Stimulated activated CD8-positive, alpha-beta memory T cell treated with anti-CD3 and anti-CD28 coated beads, Interleukin-4, amount 100 ng/mL, for 1 hour (primary cell): ENCODE results near the gene ATP1B2.
"Not testable (repeated sequence)": the region's sequence is repeated elsewhere in the genome, so short reads cannot be mapped to it uniquely, and the experiment has no call there.

ENCODE experiments used
- DNase-seq, 2 donors: peaks; one replicate each; pipeline ENCODE4 v3.0.0-alpha.2; 2020; ENCODE audit warnings: low read depth in 2 of 2, low spot score in 1 of 2

The ATP1B2 gene

GRCh38 chr17:7634384-7634783 lies 16.3 kb upstream of the ATP1B2 start:
- DNase-seq = no peak

GRCh38 chr17:7636163-7636562 lies 14.6 kb upstream of the ATP1B2 start:
- DNase-seq = no peak

- no peak for DNase-seq
Observed at GRCh38 chr17:7640783-7641182, 9.9 kb upstream of the ATP1B2 start.

GRCh38 chr17:7641635-7642034 lies 9.1 kb upstream of the ATP1B2 start:
- not testable (repeated sequence) for DNase-seq

- no peak for DNase-seq
Observed at GRCh38 chr17:7644775-7645174, 6.0 kb upstream of the ATP1B2 start.

- no peak for DNase-seq
Observed at GRCh38 chr17:7646457-7646856, 4.3 kb upstream of the ATP1B2 start.

- no peak for DNase-seq
Observed at GRCh38 chr17:7647018-7647417, 3.7 kb upstream of the ATP1B2 start.

GRCh38 chr17:7651097-7651664 lies 455 bp downstream of the ATP1B2 start:
- DNase-seq = no peak

- no peak for DNase-seq
Observed at GRCh38 chr17:7651665-7652387, 1.1 kb downstream of the ATP1B2 start.

- no peak for DNase-seq
Observed at GRCh38 chr17:7652388-7653356, 1.9 kb downstream of the ATP1B2 start.

GRCh38 chr17:7654832-7655540 lies 4.3 kb downstream of the ATP1B2 start:
- no peak for DNase-seq

- DNase-seq = no peak
Observed at GRCh38 chr17:7655541-7655840, 4.8 kb downstream of the ATP1B2 start.

- DNase-seq = no peak
Observed at GRCh38 chr17:7656958-7657609, 6.4 kb downstream of the ATP1B2 start.

GRCh38 chr17:7667656-7668406 lies 17.1 kb downstream of the ATP1B2 start:
- DNase-seq = no peak

- DNase-seq = no peak
Observed at GRCh38 chr17:7668482-7668881, 17.8 kb downstream of the ATP1B2 start.

GRCh38 chr17:7673239-7673638 lies 22.5 kb downstream of the ATP1B2 start:
- DNase-seq = no peak

- DNase-seq = no peak
Observed at GRCh38 chr17:7674934-7675333, 24.2 kb downstream of the ATP1B2 start.

- no peak for DNase-seq
Observed at GRCh38 chr17:7676533-7676932, 25.8 kb downstream of the ATP1B2 start.

- no peak for DNase-seq
Observed at GRCh38 chr17:7677388-7678067, 26.8 kb downstream of the ATP1B2 start.
